Progenitor cell of endocrine pancreas (in vitro differentiated cells): ENCODE data around the gene PTGIR. TPM values are rescaled to one million over a fixed set of nuclear protein-coding genes. Genes with fewer than 3 reads are reported as not detected.

ENCODE experiments used
- DNase-seq: peaks from one replicate; pipeline ENCODE4 v3.0.0; 2021; ENCODE audit warnings: low spot score; ENCODE audit not compliant: unreplicated experiment
- H3K27ac Mint-ChIP-seq: 2 replicates; pipeline ENCODE4 v1.8.0; 2021; ENCODE audit warnings: mild to moderate bottlenecking, moderate library complexity, mixed read lengths
- H3K27me3 Mint-ChIP-seq: 2 replicates; pipeline ENCODE4 v1.8.0; 2021; ENCODE audit warnings: mixed read lengths
- H3K36me3 Mint-ChIP-seq: 2 replicates; pipeline ENCODE4 v1.8.0; 2022; ENCODE audit warnings: mixed read lengths; ENCODE audit not compliant: insufficient read depth
- H3K4me1 Mint-ChIP-seq: 2 replicates; pipeline ENCODE4 v1.8.0; 2021; ENCODE audit warnings: low read depth, mixed read lengths
- H3K4me3 Mint-ChIP-seq: 2 replicates; pipeline ENCODE4 v1.8.0; 2021; ENCODE audit warnings: low read depth, mild to moderate bottlenecking, moderate library complexity, mixed read lengths
- H3K9me3 Mint-ChIP-seq: 2 replicates; pipeline ENCODE4 v1.8.0; 2021; ENCODE audit warnings: low read depth, mixed read lengths
- total RNA-seq: library from RNA; stranded (reverse); gene quantifications from 2 replicates; pipeline ENCODE4 v1.2.1, GENCODE V29; 2021
- TF ChIP-seq, protein P1 (sequence below): fragments of 200-600 bp; sonication (generic); IDR thresholded peaks from one replicate; pipeline ENCODE4 v1.5.0; 2021; ENCODE audit warnings: antibody characterized with exemption, mild to moderate bottlenecking; ENCODE audit not compliant: unreplicated experiment

Gene PTGIR
- total RNA-seq, 1 donor from 2014 or later: not detected

DNA sequence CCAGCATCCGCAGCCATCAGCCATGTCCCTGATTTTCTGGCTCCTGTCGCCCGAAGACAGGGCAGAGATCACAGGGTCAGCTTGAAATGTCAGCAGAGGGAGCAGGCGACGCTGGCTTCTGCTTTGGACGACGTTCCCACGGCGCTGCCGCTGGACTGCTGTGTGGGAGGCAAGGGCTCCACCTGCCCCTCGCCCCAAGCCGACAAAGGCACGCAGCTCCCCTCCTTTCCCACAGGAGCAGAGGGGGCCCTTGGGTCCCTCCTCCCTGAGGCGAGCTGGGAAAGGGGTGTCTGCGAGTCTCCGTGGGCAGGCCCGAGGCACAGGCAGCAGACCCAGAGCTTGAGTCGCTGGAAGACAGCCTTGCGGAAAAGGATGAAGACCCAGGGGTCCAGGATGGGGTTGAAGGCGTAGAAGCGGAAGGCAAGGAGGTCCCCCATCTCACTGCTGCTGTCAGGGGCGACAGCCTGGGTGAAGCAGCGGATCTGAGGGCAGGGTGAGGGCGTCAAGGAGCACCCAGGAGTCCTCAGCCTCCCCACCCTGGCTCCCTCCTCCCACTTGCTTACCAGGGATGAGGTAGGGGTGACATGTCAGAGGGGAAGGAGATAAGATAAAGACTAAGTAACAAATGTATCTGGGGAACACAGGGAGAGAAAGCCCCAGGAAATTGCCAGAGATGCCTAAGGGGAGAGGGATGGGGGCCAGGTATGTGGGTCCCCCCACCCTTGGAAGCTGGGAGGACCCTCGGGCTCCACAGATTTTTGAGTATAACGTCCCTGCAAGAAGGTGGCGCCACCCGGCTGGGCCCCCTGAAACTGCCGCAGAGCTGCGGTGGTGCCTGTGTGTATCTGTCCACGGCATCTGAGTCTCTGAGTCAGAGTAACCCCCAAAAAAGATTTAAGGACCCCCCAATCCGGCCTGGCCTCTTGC is 3.4 kb downstream of the PTGIR start:
- DNase-seq: no peak
- Mint-ChIP-seq H3K4me3 (no peak overlapping the region), H3K27ac (no peak overlapping the region), H3K27me3 (peaks cover 16% of the 10 kb centered on the region), H3K36me3 (no peaks in the 10 kb centered on the region), H3K9me3 (no peaks in the 10 kb centered on the region), H3K4me1 (peaks cover 1% of the 10 kb centered on the region)
- TF ChIP-seq, protein P1, sequence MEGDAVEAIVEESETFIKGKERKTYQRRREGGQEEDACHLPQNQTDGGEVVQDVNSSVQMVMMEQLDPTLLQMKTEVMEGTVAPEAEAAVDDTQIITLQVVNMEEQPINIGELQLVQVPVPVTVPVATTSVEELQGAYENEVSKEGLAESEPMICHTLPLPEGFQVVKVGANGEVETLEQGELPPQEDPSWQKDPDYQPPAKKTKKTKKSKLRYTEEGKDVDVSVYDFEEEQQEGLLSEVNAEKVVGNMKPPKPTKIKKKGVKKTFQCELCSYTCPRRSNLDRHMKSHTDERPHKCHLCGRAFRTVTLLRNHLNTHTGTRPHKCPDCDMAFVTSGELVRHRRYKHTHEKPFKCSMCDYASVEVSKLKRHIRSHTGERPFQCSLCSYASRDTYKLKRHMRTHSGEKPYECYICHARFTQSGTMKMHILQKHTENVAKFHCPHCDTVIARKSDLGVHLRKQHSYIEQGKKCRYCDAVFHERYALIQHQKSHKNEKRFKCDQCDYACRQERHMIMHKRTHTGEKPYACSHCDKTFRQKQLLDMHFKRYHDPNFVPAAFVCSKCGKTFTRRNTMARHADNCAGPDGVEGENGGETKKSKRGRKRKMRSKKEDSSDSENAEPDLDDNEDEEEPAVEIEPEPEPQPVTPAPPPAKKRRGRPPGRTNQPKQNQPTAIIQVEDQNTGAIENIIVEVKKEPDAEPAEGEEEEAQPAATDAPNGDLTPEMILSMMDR: no peak

DNA sequence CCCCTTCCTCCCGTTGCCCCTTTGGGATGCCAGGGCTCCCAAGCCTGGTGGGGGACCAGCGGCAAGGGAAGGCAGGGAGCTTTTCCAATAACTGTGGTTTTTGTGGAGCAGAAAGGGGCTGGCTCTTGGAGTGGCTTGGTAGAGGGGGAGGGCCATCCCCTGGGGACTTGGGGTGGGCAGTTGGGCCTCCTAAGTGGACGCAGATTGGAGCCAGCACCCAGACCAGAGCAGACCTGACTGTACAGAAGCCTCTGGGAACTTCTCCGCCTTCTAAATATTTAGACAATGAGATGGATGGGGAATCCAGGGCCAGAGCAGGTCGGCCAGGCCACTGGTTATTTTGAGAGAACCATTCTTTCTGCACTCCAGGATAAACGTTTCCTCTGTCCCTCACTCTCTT is 4.2 kb downstream of the PTGIR start:
- no peak for DNase-seq
- Mint-ChIP-seq H3K27me3 (peaks cover 19% of the 10 kb centered on the region), H3K27ac (no peak overlapping the region), H3K9me3 (no peaks in the 10 kb centered on the region), H3K4me1 (peaks cover 1% of the 10 kb centered on the region), H3K36me3 (no peaks in the 10 kb centered on the region), H3K4me3 (no peak overlapping the region)
- TF ChIP-seq, protein P1: no peak

DNA sequence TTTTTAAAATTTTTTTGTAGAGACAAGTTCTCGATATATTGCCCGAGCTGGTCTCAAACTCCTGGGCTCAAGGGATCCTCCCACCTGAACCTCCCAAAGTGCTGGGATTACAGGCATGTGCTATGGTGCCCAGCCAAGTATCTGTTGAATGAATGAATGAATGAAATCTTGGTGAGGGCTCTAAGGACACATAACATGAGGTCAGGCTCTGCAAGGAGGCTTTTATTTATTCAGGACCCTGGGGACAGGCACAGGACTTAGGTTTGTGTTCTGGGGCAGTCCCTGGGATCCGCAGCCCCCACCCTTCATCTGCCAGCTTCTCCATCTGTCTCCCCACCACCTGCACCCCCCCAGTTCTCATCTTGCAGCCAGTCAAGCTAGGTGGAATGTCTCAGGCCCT is 4.6 kb downstream of the PTGIR start:
- TF ChIP-seq, protein P1: no peak
- H3K4me3 Mint-ChIP-seq: no peak overlapping the region
- H3K27me3 Mint-ChIP-seq: peaks cover 19% of the 10 kb centered on the region
- DNase-seq: no peak
- no peaks in the 10 kb centered on the region for H3K36me3 Mint-ChIP-seq
- no peaks in the 10 kb centered on the region for H3K9me3 Mint-ChIP-seq
- peaks cover 1% of the 10 kb centered on the region for H3K4me1 Mint-ChIP-seq
- H3K27ac Mint-ChIP-seq: no peak overlapping the region

DNA sequence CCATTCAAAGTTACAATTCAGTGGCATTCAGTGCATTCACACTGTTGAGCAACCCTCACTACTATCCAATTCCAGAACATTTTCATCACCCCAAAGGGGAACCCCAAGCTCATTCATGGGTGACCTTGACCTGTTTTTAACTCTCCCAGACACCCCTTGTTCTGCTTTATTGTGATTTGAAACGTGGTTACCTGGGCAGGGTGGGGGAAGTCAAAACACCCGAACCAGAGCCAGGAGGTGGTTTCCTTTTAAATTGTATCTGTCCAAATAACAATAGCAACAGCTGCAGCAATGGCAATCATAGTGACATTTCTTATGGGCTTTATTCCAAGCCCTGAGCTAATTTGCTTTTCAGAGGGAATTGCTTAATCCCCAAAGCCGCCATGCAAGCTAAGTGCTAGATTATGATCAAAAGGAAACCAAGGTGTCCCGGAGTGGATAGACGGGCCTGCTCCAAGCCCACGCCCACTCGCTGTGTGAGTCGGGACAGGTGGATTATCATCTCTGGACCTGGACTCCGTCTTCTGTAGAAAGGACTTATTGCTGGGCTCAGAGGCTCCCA is 6.1 kb downstream of the PTGIR start:
- no peak for DNase-seq
- no peaks in the 10 kb centered on the region for H3K9me3 Mint-ChIP-seq
- no peaks in the 10 kb centered on the region for H3K36me3 Mint-ChIP-seq
- H3K27me3 Mint-ChIP-seq: peaks cover 18% of the 10 kb centered on the region
- H3K27ac Mint-ChIP-seq: no peak overlapping the region
- peaks cover 2% of the 10 kb centered on the region for H3K4me1 Mint-ChIP-seq
- TF ChIP-seq, protein P1: no peak
- no peak overlapping the region for H3K4me3 Mint-ChIP-seq

DNA sequence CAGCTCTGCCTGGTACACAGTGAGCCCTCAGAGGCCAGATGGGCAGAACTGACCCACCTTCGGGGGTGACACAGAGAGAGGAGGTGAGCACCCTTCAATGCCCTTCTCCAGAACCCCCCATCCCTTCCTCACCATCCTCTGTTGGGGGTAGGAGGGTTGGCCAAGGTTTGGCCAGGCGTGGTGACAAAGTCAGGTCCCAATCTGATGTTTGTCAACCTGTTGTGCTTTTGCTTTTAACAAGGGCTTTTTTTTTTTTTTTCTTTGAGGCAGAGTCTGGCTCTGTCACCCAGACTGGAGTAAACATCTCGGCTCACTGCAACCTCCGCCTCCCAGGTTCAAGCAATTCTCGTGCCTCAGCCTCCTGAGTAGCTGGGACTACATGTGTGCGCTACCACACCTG is 7.3 kb downstream of the PTGIR start:
- no peak for DNase-seq

More for the DNA sequence above, 7.3 kb downstream of the PTGIR start:
- Mint-ChIP-seq H3K9me3 (no peaks in the 10 kb centered on the region), H3K27ac (no peak overlapping the region), H3K36me3 (no peaks in the 10 kb centered on the region), H3K27me3 (peaks cover 18% of the 10 kb centered on the region), H3K4me1 (peaks cover 2% of the 10 kb centered on the region), H3K4me3 (no peak overlapping the region)
- TF ChIP-seq, protein P1: no peak
